ENCODE data around the gene PGM1. TPM values are rescaled to one million over a fixed set of nuclear protein-coding genes. Genes with fewer than 3 reads are reported as not detected.

The PGM1 gene
- 77.2 TPM for total RNA-seq (2021; ENCODE audit: unreplicated experiment)
- 88.7 TPM for polyA plus RNA-seq (2012; ENCODE audit: insufficient read length)
- percentile 75 among the genes with signal in this experiment for Bru-seq, nascent RNA
- BruChase-seq, experiment 1, labeled RNA remaining after a 2-hour chase = percentile 66 among the genes with signal in this experiment
- percentile 73 among the genes with signal in this experiment for BruChase-seq, experiment 2, labeled RNA remaining after a 6-hour chase
- long read RNA-seq, transcript PGM1-202 (11 exons, 2,472 nt) = major isoform, 170 of 210 reads
- long read RNA-seq, partial matches to known transcripts = 34 of 210 reads
- long read RNA-seq, other reads (novel, unspliced or antisense) = 6 of 210 reads

- Histone ChIP-seq H3K27ac (ENCODE audit: low read length) (peak within 1 kb of the TSS; percentile 86), H3K36me3 (ENCODE audit: control insufficient read depth, insufficient read depth, low read length) (no peaks in the 10 kb centered on the region), H3K27me3 (ENCODE audit: control insufficient read depth, insufficient read depth, low read length) (no peaks in the 10 kb centered on the region), H3K4me1 (ENCODE audit: control insufficient read depth, insufficient read depth, low read length) (peaks cover 21% of the 10 kb centered on the region), H3K4me3 (ENCODE audit: low read depth in 2 of 2, low read length in 2 of 2) (peak within 1 kb of the TSS; percentile 70 to 88), H3K9me3 (ENCODE audit: control insufficient read depth, insufficient read depth, low read depth, low read length) (no peaks in the 10 kb centered on the region)
- CTCF ChIA-PET = no interaction called here
- intact Hi-C loops (cut with micrococcal nuclease; ENCODE audit: unreplicated experiment) = no loop called here
- ATAC-seq = peak; percentile 92
- peak; percentile 24 for DNase-seq (ENCODE audit: low read depth, low spot score)
- in situ Hi-C loops (cut with HindIII; ENCODE audit: low pct_unique_long_range_greater_than_20kb, low sequenced_read_pairs) = no loop called here
- no peak for TF ChIP-seq CTCF (IDR thresholded peaks at IDR 0.05)
- peak; percentile 70; the same call in 1 of the 2 replicates for TF ChIP-seq POLR2AphosphoS5 (IDR thresholded peaks at IDR 0.05; ENCODE audit: low read depth, low read length)
- TF ChIP-seq REST (IDR thresholded peaks at IDR 0.05; ENCODE audit: insufficient read depth in 1 of 2, low read depth in 2 of 2, low read length in 1 of 2) = no peak
- 0 out of 2 replicates have a peak, but pooled peaks have one; percentile 10 for TF ChIP-seq TCF7L2 (IDR thresholded peaks at IDR 0.05; ENCODE audit: low read depth, low read length)
- TF ChIP-seq SIN3A (IDR thresholded peaks at IDR 0.05; ENCODE audit: borderline replicate concordance, insufficient read depth, low read depth, low read length) = 0 out of 2 replicates have a peak, but pooled peaks have one; percentile 21
- BruUV-seq (replicated peaks) = no TSS peak
- POLR2A ChIA-PET = interaction anchor here (0.6 kb wide), 1 partner anchor 155 kb away, joined by 3 read pairs; no protein-coding TSS in a partner anchor
These were observed at the start of gene PGM1 for GRCh38 chr1:63593303-63593885. PGM1 (plus strand) TSS chr1:63593411; CDS start chr1:63593489, 78 bp downstream.

- DNase-seq (ENCODE audit: low read depth, low spot score) = no peak
- no peaks in the 10 kb centered on the region for H3K4me1 ChIP-seq (ENCODE audit: control insufficient read depth, insufficient read depth, low read length)
- intact Hi-C loops (cut with micrococcal nuclease; ENCODE audit: unreplicated experiment) = no loop called here
- in situ Hi-C loops (cut with HindIII; ENCODE audit: low pct_unique_long_range_greater_than_20kb, low sequenced_read_pairs) = no loop called here
- ChIA-PET POLR2A (no interaction called here), CTCF (no interaction called here)
- no peak overlapping the region for H3K4me3 ChIP-seq (ENCODE audit: low read depth in 2 of 2, low read length in 2 of 2)
- no peaks in the 10 kb centered on the region for H3K27me3 ChIP-seq (ENCODE audit: control insufficient read depth, insufficient read depth, low read length)
- H3K27ac ChIP-seq (ENCODE audit: low read length) = no peak overlapping the region
- TF ChIP-seq SIN3A (IDR thresholded peaks at IDR 0.05; ENCODE audit: borderline replicate concordance, insufficient read depth, low read depth, low read length) (no peak), REST (IDR thresholded peaks at IDR 0.05; ENCODE audit: insufficient read depth in 1 of 2, low read depth in 2 of 2, low read length in 1 of 2) (no peak), CTCF (IDR thresholded peaks at IDR 0.05) (no peak), TCF7L2 (IDR thresholded peaks at IDR 0.05; ENCODE audit: low read depth, low read length) (no peak), POLR2AphosphoS5 (IDR thresholded peaks at IDR 0.05; ENCODE audit: low read depth, low read length) (no peak)
- BruUV-seq (replicated peaks) = no TSS peak
- no peaks in the 10 kb centered on the region for H3K9me3 ChIP-seq (ENCODE audit: control insufficient read depth, insufficient read depth, low read depth, low read length)
- ATAC-seq = no peak
- no peaks in the 10 kb centered on the region for H3K36me3 ChIP-seq (ENCODE audit: control insufficient read depth, insufficient read depth, low read length)
These were observed 47.4 kb upstream of the PGM1 start for GRCh38 chr1:63545780-63546179.

Data from Panc1 (cell line).